NB4 (cell line): ENCODE measurements around the gene NKX2-2.
A peak's percentile ranks its signal among the peaks of the same experiment; 100 is the strongest.

Experiments
- DNase-seq: peaks from one replicate; pipeline ENCODE4 v3.0.0; 2010; ENCODE audit warnings: low read depth
- H3K4me3 ChIP-seq: one replicate; pipeline ENCODE4 v1.5.1; 2011; ENCODE audit warnings: mild to moderate bottlenecking, low read depth, low read length, moderate library complexity
- CTCF ChIP-seq: IDR thresholded peaks from one replicate; pipeline ENCODE4 v1.5.1; 2012; ENCODE audit warnings: low read depth, low read length
- MYC ChIP-seq: IDR thresholded peaks from 2 replicates; pipeline ENCODE4 v1.6.1; 2011; ENCODE audit warnings: low read depth, low read length
- POLR2A ChIP-seq: IDR thresholded peaks from 2 replicates; pipeline ENCODE4 v1.6.1; 2011; ENCODE audit warnings: mild to moderate bottlenecking; ENCODE audit not compliant: insufficient read length; ENCODE audit errors: extremely low read depth
- TF ChIP-seq, protein P1 (sequence below): IDR thresholded peaks from 2 replicates; pipeline ENCODE4 v1.6.1; 2011; ENCODE audit warnings: low read depth, low read length

Gene NKX2-2

GRCh38 chr20:21555470-21556120, 41.7 kb upstream of the NKX2-2 start:
- DNase-seq: no peak
- no peak for TF ChIP-seq POLR2A
- no peak for TF ChIP-seq MYC
- TF ChIP-seq, protein P1, sequence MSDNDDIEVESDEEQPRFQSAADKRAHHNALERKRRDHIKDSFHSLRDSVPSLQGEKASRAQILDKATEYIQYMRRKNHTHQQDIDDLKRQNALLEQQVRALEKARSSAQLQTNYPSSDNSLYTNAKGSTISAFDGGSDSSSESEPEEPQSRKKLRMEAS: no peak
- TF ChIP-seq CTCF: no peak
- no peak overlapping the region for H3K4me3 ChIP-seq

GRCh38 chr20:21554985-21555384, 41.1 kb upstream of the NKX2-2 start:
- no peak for DNase-seq
- H3K4me3 ChIP-seq: no peak overlapping the region
- TF ChIP-seq MYC (no peak), CTCF (no peak), POLR2A (no peak)
- TF ChIP-seq, protein P1: no peak

GRCh38 chr20:21554376-21554890, 40.6 kb upstream of the NKX2-2 start:
- no peak overlapping the region for H3K4me3 ChIP-seq
- no peak for DNase-seq
- TF ChIP-seq, protein P1: no peak

DNA sequence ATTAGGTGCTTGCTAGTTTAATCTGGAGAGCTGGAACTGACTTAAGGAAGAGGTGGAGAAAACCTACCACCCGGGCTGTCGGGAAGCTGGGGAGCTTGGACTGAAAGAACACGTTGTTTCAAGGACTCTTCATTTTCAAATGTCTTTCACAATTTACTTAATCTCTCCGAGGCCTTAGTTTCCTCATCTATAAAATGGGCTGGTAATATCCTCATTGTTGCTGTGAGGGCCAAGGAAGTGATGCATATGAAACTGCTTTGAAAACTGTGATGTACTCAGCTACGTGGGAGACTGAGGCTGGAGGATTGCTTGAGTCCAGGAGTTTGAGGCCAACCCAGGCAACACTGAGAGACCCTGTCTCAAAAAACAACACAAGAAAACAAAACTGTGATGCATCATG, 36.7 kb upstream of the NKX2-2 start:
- TF ChIP-seq MYC: no peak
- TF ChIP-seq, protein P1: no peak
- TF ChIP-seq POLR2A: no peak
- TF ChIP-seq CTCF: no peak
- no peak for DNase-seq
- no peak overlapping the region for H3K4me3 ChIP-seq

DNA sequence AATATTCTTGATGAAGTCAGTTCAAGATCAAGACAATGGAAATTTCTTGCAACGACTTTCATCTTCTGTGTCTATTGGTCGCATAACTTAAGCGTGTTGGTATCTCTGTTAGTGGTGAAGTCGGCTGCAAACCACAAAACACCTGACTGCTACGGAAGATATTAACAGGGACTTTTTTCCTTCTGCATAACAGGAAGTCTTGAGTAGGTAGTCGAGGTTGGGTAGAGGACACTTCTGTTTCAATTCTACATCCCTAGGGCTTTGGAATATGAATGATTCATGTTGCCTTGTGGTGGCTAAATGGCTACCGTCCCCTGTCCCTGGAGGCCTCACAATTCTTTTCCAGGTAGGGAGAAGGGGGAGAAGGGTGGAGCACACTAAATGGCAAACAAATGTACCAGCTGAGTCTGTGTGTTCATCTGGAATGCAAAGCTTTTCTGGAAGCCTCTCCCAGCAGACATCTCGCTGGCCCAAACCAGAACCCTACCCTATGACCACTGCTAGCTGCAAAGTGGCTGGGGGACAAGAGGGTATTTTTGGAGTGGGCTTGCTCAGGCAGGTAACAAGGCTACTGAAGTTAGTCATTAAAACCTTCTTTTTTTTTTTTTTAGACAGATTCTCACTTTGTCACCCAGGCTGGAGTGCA, 34.6 kb upstream of the NKX2-2 start:
- no peak overlapping the region for H3K4me3 ChIP-seq
- DNase-seq: no peak
- TF ChIP-seq, protein P1: no peak
- no peak for TF ChIP-seq POLR2A
- no peak for TF ChIP-seq MYC
- TF ChIP-seq CTCF: no peak

DNA sequence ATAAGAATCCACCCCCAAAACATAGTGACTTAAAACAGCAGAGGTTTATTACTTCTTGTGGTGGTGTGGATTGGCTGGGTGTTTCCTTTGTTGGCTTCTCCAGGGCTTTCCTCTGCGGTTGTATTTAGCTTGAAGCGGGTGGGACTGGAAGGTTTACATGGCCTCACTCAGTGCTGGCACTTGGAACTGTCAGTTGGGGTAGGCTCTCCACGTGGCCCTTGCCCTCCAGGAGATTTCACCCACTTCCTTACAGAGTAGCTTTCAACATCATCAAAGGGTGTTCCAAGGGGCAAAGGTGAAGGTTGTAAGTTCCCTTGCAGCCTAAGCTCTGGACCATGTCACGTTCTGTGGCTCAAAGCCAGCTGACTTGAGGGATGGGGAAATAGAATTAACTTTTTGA, 32.5 kb upstream of the NKX2-2 start:
- peak; percentile 14 for DNase-seq
- TF ChIP-seq, protein P1: no peak
- TF ChIP-seq POLR2A: no peak
- TF ChIP-seq CTCF: no peak
- TF ChIP-seq MYC: no peak
- H3K4me3 ChIP-seq: no peak overlapping the region
